Measurements from ENCODE around the gene PDXDC1. TPM values are rescaled to one million over a fixed set of nuclear protein-coding genes. Genes with fewer than 3 reads are reported as not detected.

Gene PDXDC1
- polyA plus RNA-seq, 4 donors: 116 to 181 (median 149) TPM

Other genes with a start within 250 kb of the PDXDC1 start
- gene NPIPA2, start 232.5 kb upstream of the PDXDC1 start, polyA plus RNA-seq: 1 to 10 TPM in 1 of 4 donors, under 1 TPM in 1, not detected in 2; 0.85 to 1.0 TPM
- gene NOMO1, start 141.3 kb upstream of the PDXDC1 start, polyA plus RNA-seq: 10 to 100 TPM; 21.9 to 56.1 (median 34.1) TPM
- 10 to 100 TPM; 20.8 to 86.4 (median 46.8) TPM for gene NPIPA1, start 37.6 kb upstream of the PDXDC1 start, polyA plus RNA-seq
- gene NTAN1, start 81.0 kb downstream of the PDXDC1 start, polyA plus RNA-seq: 10 to 100 TPM; 12.1 to 36.2 (median 23.9) TPM
- gene RRN3, start 119.2 kb downstream of the PDXDC1 start, polyA plus RNA-seq: 10 to 100 TPM; 12.5 to 37.9 (median 15.8) TPM